ACC112 (cell line): Measurements from ENCODE around the gene SLC15A3.

Experiments
- H2AFZ ChIP-seq: fragments of 200-600 bp; sonication (generic); one replicate; pipeline ENCODE4 v1.6.0; 2017; ENCODE audit warnings: antibody characterized with exemption, low read length; ENCODE audit not compliant: unreplicated experiment
- H3K27ac ChIP-seq: fragments of 200-600 bp; sonication (generic); 2 replicates; pipeline ENCODE4 v1.5.1; 2014; ENCODE audit warnings: low read depth, mild to moderate bottlenecking, antibody characterized with exemption, low read length, moderate library complexity
- H3K27me3 ChIP-seq: fragments of 200-600 bp; sonication (generic); 2 replicates; pipeline ENCODE4 v1.6.1; 2014; ENCODE audit warnings: mild to moderate bottlenecking, antibody characterized with exemption, low read length, moderate library complexity, mixed read lengths; ENCODE audit not compliant: insufficient read depth
- H3K36me3 ChIP-seq: fragments of 200-600 bp; sonication (generic); 2 replicates; pipeline ENCODE4 v1.6.1; 2016; ENCODE audit warnings: mild to moderate bottlenecking, antibody characterized with exemption, low read length, moderate library complexity, mixed read lengths; ENCODE audit not compliant: insufficient read depth
- H3K4me1 ChIP-seq: fragments of 200-600 bp; sonication (generic); one replicate; pipeline ENCODE4 v1.6.1; 2016; ENCODE audit warnings: low read length, mixed read lengths; ENCODE audit not compliant: insufficient read depth, unreplicated experiment, control insufficient read depth
- H3K4me3 ChIP-seq: fragments of 200-600 bp; sonication (generic); 2 replicates; pipeline ENCODE4 v1.5.1; 2014; ENCODE audit warnings: mild to moderate bottlenecking, low read depth, low read length
- H3K79me2 ChIP-seq: fragments of 200-600 bp; sonication (generic); one replicate; pipeline ENCODE4 v1.6.0; 2016; ENCODE audit warnings: low read length; ENCODE audit not compliant: control insufficient read depth, unreplicated experiment, insufficient read depth

Gene SLC15A3

DNA sequence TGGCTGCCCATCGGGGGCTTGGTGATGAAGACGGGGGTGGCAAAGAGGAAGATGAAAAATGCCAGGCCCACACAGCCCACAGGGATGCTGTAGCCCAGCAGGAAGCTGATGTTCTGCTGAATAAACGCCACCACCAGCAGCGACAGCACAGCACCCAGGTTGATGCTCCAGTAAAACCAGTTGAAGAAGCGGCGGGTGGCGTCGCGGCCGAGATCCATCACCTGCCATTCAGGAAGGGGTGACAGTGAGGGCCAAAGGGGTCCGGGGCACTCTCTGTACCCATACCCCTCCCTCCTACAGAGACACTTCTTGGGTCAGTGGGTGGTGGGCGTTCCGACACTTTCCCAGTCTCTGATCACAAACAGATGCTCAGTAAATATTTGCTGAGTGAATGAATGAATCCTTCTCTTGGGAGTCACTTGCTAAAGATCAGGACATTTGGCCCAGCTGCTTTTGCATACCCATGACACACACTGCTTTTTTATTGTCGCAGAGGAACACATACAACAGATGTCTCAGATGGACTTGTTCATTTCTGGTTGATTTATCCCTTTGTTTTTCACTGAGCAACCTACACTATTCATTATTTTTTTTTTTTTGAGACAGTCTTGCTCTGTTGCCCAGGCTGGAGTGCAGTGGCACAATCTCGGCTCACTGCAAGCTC is 5.2 kb downstream of the SLC15A3 start:
- Histone ChIP-seq H3K4me1 (peaks cover 3% of the 10 kb centered on the region), H3K4me3 (no peak overlapping the region), H2AFZ (no peak overlapping the region), H3K27ac (no peak overlapping the region), H3K27me3 (no peaks in the 10 kb centered on the region), H3K36me3 (peaks cover 18% of the 10 kb centered on the region), H3K79me2 (peaks cover 30% of the 10 kb centered on the region)

DNA sequence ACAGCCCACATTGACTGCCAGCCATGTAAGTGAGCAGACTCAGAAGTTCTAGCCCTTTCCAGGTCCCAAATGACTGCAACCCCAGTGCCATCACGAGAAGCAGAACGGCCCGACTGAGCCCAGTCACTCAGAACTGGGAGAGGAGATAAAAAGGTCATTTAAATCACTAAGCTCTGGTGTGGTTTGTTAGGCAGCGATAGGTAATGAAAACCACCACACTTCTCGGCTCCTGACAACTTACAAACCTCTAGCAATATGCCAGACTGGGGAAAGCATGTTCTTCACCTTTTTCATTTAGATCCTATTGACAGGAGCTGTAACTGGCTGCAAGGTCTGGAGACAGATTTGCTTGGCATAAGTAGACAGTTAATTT is 6.7 kb downstream of the SLC15A3 start:
- H2AFZ ChIP-seq = no peak overlapping the region
- H3K36me3 ChIP-seq = peaks cover 29% of the 10 kb centered on the region
- H3K27ac ChIP-seq = no peak overlapping the region
- peaks cover 3% of the 10 kb centered on the region for H3K4me1 ChIP-seq
- H3K4me3 ChIP-seq = no peak overlapping the region
- no peaks in the 10 kb centered on the region for H3K27me3 ChIP-seq
- H3K79me2 ChIP-seq = peaks cover 19% of the 10 kb centered on the region

DNA sequence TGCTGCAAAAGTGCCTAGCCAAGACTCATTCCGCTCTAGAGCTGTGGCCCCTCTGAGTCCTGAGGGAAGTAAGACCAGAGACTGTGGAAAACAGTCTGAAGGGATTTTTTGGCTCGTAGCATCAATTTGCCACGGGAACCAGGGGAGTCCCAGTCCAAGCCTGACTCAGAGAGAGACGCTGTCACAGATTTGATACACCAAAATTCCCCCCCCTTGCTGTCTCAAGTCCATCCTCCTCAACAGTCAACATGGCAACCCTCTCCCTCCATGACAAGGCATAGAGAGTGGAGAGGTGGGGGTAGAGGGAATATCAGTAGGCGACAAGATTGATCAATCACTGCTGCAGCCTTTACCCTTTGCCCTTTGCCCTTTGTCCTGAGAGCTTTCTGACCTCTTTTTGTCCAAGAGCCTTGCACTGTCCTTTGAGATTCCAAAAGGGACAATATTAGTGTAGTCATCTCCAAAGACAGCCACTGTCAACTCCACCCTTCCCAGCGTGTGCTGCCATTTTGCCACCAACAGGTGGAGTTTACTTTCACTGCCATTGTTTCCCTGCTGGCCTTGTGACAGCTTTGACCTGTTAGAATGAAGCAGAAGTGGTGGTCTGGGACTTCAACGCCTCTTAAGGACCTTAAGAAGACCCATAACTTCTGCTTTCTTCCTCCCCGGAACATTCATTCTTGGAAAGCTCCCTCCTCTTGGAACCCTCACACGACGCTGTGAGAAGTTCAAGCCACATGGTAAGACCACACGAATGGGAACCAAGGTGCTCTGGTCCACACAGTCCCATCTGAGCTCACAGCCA is 7.3 kb downstream of the SLC15A3 start:
- no peak overlapping the region for H3K4me3 ChIP-seq
- H2AFZ ChIP-seq = no peak overlapping the region
- no peaks in the 10 kb centered on the region for H3K27me3 ChIP-seq
- H3K27ac ChIP-seq = no peak overlapping the region
- H3K79me2 ChIP-seq = peaks cover 19% of the 10 kb centered on the region
- no peaks in the 10 kb centered on the region for H3K4me1 ChIP-seq
- H3K36me3 ChIP-seq = peaks cover 35% of the 10 kb centered on the region

DNA sequence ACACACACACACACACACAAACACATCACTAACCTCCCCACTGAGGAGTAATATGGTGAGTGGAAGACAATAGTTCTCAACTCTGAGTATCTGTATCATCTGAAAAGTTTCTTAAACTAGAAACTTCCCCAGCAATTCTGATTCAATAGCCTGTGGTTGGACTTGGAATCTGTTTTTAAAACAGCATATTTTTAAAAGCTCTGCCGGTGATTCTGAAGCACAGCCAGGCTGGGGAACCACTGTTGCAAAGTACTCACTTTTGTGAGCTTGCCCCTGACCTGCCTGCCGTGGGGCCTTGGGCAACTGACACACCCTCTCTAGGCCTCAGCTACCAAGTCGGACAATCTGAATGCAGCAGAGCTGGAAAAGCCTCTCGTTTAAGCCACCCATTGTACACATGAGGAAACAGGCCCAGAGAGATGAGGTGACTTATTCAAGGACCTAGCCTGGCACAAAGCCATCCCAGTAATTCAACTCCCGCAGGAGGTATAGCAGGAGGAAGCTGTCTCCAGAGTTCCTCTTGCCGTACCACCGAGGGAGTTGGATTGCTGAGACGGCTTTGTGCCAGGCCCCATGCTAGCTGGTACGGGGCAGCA is 8.9 kb downstream of the SLC15A3 start:
- H3K27ac ChIP-seq = no peak overlapping the region
- H3K79me2 ChIP-seq = peaks cover 12% of the 10 kb centered on the region
- no peaks in the 10 kb centered on the region for H3K27me3 ChIP-seq
- H2AFZ ChIP-seq = no peak overlapping the region
- no peak overlapping the region for H3K4me3 ChIP-seq
- peaks cover 35% of the 10 kb centered on the region for H3K36me3 ChIP-seq
- H3K4me1 ChIP-seq = no peaks in the 10 kb centered on the region

DNA sequence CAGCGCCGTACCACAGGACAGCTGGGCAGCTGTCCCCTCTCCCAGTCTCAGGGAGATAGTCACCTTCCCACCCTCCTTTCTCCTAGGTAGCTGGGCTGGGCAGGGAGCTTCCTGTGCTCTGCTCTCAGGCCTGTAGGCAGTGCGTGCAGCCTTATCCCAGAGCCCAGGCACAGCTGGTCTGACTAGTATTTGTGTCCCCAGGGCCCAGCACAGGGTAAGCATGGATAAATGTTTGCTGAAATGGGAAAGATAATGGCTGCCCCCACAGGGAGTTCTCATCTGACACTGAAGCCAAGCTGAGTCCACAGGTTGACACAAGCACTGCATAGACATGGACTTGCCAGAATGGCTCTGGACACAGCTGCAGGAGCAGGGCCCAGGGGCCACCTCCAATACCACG is 9.8 kb downstream of the SLC15A3 start:
- Histone ChIP-seq H3K4me1 (no peaks in the 10 kb centered on the region), H3K79me2 (peaks cover 12% of the 10 kb centered on the region), H3K4me3 (no peak overlapping the region), H2AFZ (no peak overlapping the region), H3K36me3 (peaks cover 35% of the 10 kb centered on the region), H3K27me3 (no peaks in the 10 kb centered on the region), H3K27ac (no peak overlapping the region)

DNA sequence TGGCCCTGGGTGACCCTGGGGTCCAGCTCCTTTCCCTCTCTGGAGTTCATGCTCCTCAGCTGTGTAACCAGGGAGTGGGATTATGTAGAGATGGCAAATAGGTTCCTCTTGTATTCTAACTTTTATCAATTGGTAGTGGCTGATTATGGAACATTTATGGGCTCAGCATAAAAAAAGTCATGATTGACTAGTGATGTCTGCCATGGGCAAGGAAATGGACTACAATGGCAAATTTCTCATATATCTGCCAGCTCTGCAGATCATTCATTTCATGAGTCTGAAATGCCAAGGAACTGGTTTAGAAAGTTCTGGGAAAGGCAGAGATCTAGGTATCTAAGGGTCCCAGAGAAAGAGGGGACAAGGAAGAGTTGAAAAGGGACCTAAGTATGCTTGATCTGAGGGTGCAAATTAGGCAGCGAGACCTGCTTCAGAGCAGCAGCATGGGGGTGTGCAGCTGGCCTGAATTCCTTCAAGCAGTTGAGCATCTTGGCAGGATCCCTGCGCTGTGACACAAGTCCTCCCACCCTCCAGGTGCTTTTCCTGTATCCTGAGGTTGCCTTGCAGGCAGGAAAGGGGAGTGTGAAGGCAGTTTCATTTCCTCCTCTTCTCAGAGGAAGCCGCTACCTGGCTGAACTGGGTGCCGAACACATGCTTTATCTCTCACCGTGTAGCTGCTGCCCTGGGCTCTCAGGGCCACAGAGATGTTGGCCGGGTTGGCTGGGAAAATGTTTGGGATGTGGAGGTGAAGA is 10.4 kb downstream of the SLC15A3 start:
- Histone ChIP-seq H2AFZ (no peak overlapping the region), H3K4me3 (no peak overlapping the region), H3K79me2 (peaks cover 11% of the 10 kb centered on the region), H3K27me3 (no peaks in the 10 kb centered on the region), H3K36me3 (peaks cover 35% of the 10 kb centered on the region), H3K27ac (no peak overlapping the region), H3K4me1 (no peaks in the 10 kb centered on the region)

DNA sequence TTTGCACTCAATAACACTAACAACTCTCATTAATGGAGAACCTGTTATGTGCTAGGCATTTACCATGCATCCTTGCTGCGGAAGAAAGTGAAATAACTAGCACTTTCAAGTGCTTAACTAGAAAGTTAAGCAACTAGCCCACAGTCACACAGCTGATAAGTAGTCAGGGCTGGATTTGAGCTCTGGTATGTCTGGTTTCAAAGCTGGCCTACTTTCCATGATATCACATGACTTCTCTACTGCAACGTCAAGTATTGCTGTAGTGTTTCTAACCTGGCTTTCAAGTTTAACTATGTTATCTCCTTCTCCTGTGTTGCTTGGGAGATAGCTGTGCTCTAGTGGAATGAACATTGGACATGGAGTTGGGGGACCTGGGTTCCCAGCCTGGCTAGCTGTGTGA is 12.1 kb downstream of the SLC15A3 start:
- Histone ChIP-seq H3K79me2 (peaks cover 2% of the 10 kb centered on the region), H3K36me3 (peaks cover 26% of the 10 kb centered on the region), H3K4me3 (no peak overlapping the region), H3K4me1 (no peaks in the 10 kb centered on the region), H3K27me3 (no peaks in the 10 kb centered on the region), H2AFZ (no peak overlapping the region), H3K27ac (no peak overlapping the region)

DNA sequence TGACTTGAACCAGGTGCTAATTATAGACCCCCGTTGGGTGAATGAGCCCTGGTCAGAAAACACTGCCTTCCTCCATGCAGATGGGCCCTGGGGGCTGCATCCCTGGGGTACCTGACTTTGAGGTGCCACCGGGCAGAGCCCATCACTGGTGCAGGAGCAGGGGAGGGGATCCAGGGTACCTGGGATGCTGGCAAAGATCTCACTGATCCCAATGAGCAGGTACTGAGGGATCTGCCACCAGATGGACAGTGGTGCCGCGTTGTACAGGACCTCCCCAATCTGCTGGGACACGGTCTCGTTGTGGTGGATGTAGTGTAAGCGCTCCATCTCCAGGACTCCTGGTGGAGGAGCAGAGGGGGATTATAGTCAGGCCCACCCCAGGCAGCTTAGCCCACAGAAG is 12.7 kb downstream of the SLC15A3 start:
- Histone ChIP-seq H3K4me3 (no peak overlapping the region), H3K4me1 (no peaks in the 10 kb centered on the region), H3K27ac (no peak overlapping the region), H3K79me2 (peaks cover 1% of the 10 kb centered on the region), H2AFZ (no peak overlapping the region), H3K36me3 (peaks cover 22% of the 10 kb centered on the region; the same call in 1 of the 2 replicates), H3K27me3 (no peaks in the 10 kb centered on the region)

DNA sequence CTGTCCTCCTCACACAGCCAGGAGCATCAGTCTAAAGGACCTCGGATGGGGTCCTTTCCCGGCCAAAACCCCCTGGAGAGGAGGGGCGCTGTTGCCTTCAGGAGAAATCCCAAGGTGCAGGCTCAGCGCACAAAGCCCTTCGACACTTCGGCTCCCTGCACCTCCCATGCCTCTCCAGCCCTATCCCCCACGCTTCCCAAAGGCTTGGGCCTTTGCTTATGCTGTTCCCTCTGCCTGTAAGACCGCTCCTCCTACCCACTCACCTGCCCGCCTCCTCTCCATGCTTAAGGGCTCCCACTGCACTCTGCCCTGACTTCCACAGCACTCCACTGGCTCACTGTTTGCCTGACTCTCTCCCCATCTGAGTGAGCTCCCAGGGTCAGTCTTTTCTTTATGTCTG is 13.5 kb downstream of the SLC15A3 start:
- H3K27me3 ChIP-seq = no peaks in the 10 kb centered on the region
- no peak overlapping the region for H3K4me3 ChIP-seq
- no peaks in the 10 kb centered on the region for H3K79me2 ChIP-seq
- H3K4me1 ChIP-seq = no peaks in the 10 kb centered on the region
- no peak overlapping the region for H3K27ac ChIP-seq
- no peak overlapping the region for H2AFZ ChIP-seq
- H3K36me3 ChIP-seq = peaks cover 20% of the 10 kb centered on the region; the same call in 1 of the 2 replicates

DNA sequence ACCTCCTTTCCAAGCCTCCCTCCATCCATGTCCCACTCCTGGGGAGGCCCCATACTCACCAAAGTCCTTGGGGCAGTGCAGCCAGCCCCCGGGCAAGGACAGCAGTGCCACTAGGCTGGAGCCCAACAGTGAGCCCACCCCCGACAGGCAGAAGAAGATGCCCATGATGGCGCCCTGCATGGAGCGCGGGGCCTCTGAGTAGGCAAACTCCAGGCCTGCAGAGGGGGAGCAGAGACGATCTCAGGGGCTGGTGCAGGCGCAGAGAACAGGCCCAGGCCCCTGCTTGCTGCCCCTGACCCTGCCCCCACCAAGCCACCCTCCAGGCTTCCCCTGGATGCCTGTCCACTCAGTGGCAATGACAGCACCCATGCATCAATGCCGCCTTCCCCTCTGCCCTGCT is 14.2 kb downstream of the SLC15A3 start:
- no peak overlapping the region for H3K4me3 ChIP-seq
- H3K27me3 ChIP-seq = no peaks in the 10 kb centered on the region
- H2AFZ ChIP-seq = no peak overlapping the region
- H3K27ac ChIP-seq = no peak overlapping the region
- no peaks in the 10 kb centered on the region for H3K4me1 ChIP-seq
- H3K36me3 ChIP-seq = peaks cover 20% of the 10 kb centered on the region; the same call in 1 of the 2 replicates
- H3K79me2 ChIP-seq = no peaks in the 10 kb centered on the region
